Right ventricle myocardium inferior (tissue), 1 donor: ENCODE data around the gene TDRD5. TPM values are rescaled to one million over a fixed set of nuclear protein-coding genes. Genes with fewer than 3 reads are reported as not detected.

ENCODE experiments used
- ATAC-seq: fragments of 200-7000 bp; cut with Tn5 transposase; one replicate; pipeline ENCODE4 v1.9.1; 2020; ENCODE audit warnings: mild to moderate bottlenecking, moderate library complexity
- DNase-seq: peaks from one replicate; pipeline ENCODE4 v3.0.0; 2021; ENCODE audit errors: missing footprints
- intact Hi-C: fragments of 100-400 bp; cut with DNase I; formaldehyde crosslinking; loops from one replicate; pipeline ENCODE4 v1.11.0; 2022
- total RNA-seq: library from RNA; stranded (reverse); fragmentation: NEBNext Ultra II Directional; extraction: Animal tissue kit (Norgen Biotek cat#: 25700); gene quantifications from one replicate; pipeline ENCODE4 v1.2.1, GENCODE V29; 2021
- donor health status: DM: no; HTN: yes; CAD: no; lungs with severe emphysema.

The TDRD5 gene
- total RNA-seq, 1 donor from 2014 or later = not detected

- ATAC-seq (no peak), DNase-seq (no peak)
- intact Hi-C loops = no loop called here
These were observed 136.6 kb downstream of the TDRD5 start for GRCh38 chr1:179728271-179728670.

GRCh38 chr1:179729881-179730280, 138.2 kb downstream of the TDRD5 start:
- ATAC-seq (no peak), DNase-seq (no peak)
- intact Hi-C loops = no loop called here

DNA sequence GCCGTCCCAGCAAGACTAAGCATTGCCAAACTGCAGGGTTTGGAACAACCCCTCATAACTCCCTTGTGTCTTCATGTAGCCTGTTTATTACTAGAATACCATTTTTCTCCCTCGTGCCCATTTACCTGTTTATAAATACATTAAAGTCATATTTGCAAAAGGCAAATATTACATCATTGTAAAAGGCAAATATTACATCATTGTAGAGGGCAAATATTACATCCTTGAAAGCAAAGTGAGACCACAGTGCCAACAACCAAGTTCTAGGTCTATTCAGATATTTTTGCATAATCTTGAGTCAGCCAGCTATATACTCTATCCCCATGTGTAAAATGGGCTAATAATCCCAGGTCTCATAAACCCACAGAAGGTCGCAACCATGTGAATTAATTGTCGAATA, 140.0 kb downstream of the TDRD5 start:
- ATAC-seq (no peak), DNase-seq (no peak)
- intact Hi-C loops = no loop called here

Other genes starting within 250 kb of the TDRD5 start
- gene AXDND1, start 225.9 kb upstream of the TDRD5 start, total RNA-seq = not detected
- gene NPHS2, start 15.9 kb upstream of the TDRD5 start, total RNA-seq = not detected
- 0.65 TPM for gene FAM163A, start 151.5 kb downstream of the TDRD5 start, total RNA-seq